T-helper 22 cell (primary cell): ENCODE measurements around the gene AADACL4.
A peak's percentile ranks its signal among the peaks of the same experiment; 100 is the strongest.

Experiments used
- DNase-seq: peaks from one replicate; pipeline ENCODE4 v3.0.0-alpha.2; 2020; ENCODE audit warnings: low read depth

The AADACL4 gene

DNA sequence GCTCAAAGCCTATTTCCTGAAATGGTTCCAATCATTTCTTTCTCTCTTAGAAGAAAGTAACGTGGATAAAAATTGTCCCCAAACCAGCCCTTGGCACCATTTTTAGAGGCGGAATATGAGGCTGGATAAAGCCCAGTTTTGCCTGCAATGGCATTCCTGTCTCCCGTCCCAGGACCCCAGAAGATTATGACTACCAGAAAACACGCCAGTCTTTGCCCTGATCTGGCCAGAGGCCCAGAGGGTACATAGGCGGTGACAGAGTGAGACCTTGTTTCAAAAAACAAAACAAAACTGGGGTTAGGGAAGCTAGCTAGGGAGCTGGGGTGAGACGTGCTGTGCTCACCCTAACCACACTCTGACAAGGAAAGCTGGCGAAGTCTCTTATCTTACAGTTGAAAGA, at the start of gene AADACL4:
Gene AADACL4 (plus strand): TSS at position 301 of the 400 bp plus-strand sequence. CDS start 462 bp downstream, outside the sequence.
- no peak for DNase-seq

GRCh38 chr1:12594490-12594889, 49.4 kb upstream of the AADACL4 start:
- no peak for DNase-seq

DNA sequence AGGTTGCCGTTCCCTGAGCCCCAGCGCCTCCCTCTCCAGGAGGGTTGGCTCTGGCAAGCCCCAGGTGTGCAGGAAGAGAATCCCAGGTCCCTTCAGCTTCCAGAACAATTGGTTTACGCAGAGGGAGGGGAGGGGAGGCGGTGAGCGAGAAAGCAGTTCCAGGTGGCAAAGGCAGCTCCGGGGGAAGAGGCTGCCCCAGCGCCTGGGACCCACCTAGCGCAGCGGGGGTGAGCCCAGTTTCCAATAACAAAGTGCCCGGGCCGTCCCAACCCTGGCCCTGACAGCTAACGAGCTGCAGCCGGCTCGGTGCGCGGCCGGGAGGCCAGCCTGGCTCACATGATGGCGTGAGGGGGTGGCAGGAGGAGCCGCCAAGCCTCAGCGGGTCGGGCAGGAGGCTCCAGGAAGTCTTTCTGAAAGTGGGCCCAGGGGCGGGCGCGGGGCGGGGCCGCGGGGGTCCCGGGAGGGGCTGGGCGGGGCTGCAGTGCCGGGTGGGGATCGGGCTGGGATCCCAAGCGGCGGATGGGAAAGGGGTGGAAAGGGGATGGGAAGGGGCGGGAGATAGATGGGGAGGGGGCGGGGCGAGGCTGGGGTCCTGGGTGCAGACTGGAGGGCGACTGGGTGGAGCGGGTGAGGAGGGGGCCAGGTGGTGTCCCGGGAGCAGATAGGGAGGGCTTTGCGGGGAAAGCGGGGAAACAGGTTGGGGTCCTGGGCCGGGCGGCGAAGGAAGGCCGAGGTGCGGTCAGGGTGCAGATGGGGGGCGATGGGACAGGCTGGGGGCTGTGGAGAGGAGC, 48.7 kb upstream of the AADACL4 start:
- DNase-seq = no peak

DNA sequence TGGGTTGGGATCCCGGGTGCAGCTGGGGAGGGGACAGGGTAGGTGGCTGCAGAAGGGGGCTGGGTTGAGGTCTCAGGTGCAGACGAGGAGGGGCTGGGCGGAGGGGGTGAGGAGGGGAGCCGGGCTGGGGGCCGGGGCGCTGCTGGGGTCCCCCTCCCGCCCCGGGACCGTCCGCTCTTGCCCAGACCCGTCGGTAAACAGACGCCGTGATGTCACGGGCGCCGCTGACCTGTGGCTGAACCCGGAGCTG, 48.2 kb upstream of the AADACL4 start:
- no peak for DNase-seq

GRCh38 chr1:12596007-12596821, 47.7 kb upstream of the AADACL4 start:
- DNase-seq = no peak

DNA sequence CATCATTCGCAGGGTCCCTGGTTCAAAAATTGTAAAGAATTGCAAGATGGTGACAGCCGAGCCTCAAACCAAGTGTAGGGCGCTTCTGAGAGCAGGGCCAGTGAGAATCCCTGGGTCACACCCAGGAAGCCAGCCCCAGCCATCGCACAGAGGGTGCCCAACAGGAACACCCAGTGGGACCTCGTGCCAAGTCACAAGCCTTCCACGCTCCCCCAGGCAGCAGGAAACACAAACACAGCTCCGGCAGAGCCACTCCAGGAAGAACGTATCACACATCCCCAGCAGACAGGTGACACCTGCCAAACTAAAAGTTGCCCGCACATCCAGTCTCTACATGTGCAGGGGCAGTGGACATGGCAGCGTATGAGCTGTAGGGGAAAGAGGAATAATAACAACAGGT, 46.1 kb upstream of the AADACL4 start:
- no peak for DNase-seq

DNA sequence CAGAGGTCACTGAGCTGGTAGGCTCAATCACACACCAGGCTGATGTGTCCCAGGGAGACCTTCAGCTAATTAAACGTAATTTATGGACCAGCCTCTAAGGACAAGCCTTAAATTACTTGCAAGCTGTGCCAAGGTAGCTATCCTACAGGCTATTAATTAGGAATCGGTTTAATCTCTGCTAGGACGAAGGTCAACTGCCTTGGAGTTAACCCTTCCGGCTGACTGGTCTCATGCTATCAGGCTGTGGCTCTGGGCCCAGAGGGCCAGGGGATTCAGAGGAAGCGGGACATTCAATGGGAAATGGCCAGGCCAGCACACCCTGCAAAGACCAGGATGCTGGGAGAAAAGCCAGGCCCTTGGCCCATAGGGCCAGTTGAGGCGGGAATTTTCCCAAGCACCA, 44.9 kb upstream of the AADACL4 start:
- no peak for DNase-seq

GRCh38 chr1:12599657-12600056, 44.2 kb upstream of the AADACL4 start:
- DNase-seq = no peak

GRCh38 chr1:12600335-12600734, 43.5 kb upstream of the AADACL4 start:
- DNase-seq = no peak

GRCh38 chr1:12600880-12601633, 42.8 kb upstream of the AADACL4 start:
- peak; percentile 25 for DNase-seq

DNA sequence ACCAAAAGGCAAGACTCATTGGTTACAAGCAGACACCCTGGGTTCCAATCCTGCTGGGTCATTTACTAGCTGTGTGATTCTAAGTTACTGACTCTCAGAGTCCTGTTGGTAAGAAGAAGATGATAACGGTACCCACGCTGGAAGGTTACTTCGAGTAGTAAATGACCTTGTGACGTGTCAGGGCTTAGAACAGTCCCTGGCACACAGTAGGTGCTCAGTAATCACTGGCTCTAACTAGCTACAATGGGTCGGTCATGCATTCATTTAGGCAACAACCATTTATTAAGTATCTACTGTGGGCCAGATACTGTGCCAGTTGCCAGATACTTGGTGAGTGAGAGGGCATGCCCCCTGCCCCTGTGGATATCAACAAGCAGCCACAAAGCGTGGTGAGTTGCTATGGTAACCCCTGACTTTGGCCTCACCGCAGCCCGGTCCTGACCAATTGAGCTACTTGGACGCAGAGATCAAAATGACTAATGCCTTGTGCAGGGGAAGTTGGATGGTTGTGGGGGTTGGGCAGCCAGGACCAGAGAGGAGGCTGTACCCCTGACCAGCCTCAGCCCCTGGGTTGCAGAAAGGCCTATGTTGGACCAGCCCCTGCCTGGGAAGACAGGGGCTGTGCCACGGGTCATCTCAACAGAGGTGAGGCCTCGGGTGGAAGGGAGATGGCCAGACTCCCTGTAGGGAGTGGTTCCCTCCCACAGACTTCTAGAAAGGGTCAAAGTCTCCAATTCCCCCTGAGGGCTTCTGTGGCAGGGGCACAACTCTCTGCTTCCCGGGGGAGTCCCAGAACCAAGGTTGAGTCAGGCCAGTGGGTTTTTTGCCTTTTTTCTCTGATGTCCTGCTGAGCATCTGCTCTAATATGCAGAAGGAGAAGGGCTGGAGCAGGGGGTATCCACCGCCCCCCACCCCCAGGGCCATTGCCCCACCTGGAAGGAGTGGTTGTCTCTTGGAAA, 41.9 kb upstream of the AADACL4 start:
- DNase-seq = no peak

DNA sequence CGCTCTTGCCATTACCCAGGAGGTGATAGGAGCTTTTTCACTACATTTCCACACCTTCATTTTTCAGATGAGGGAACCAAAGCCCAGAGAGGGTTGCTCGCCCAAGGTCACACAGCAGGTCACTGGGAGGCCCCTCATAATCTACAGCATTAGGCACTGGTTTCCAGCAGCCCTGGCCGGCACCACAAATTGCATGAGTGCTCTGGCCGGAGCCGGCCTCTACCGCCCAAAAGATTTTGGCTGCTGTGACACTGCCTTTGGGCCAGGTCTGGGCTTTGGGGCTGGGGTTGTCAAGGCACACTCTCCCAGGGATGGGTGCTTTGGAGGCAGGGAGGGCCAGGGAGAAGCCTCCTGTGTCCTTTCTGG, 41.2 kb upstream of the AADACL4 start:
- DNase-seq = no peak

GRCh38 chr1:12603224-12603623, 40.7 kb upstream of the AADACL4 start:
- no peak for DNase-seq

DNA sequence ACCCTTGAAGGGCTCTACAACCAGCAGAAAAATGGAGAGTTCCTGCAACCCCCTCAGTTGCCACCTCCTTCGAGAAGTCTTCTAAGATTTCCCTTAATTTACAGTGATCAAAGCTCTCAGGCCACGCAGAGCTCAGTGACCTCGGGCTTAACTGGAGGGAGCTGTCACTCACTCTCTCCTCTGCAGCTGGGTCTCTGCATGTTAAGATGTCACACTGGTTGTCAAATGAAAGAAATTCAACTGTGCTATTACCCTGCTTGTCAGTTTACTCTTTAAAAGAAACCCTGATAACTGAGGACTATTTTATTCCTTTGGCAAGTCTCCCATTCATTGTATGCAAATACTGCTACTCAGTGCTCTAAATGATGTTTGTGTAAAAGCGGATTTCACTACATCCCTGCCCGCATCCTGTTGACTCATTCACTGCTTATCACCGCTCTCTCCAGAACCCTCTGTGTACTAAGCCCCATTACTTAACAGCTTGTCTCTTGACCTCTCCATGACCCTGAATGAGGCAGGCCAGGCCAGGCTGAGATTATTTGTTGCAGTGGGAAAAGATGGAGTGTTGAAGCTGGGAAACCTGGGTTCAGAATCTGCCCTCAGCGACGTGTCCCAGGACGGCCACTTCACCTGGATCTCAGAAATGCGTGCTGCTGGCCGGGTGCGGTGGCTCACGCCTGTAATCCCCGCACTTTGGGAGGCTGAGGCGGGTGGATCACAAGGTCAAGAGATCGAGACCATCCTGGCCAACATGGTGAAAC, 39.6 kb upstream of the AADACL4 start:
- peak; percentile 59 for DNase-seq

DNA sequence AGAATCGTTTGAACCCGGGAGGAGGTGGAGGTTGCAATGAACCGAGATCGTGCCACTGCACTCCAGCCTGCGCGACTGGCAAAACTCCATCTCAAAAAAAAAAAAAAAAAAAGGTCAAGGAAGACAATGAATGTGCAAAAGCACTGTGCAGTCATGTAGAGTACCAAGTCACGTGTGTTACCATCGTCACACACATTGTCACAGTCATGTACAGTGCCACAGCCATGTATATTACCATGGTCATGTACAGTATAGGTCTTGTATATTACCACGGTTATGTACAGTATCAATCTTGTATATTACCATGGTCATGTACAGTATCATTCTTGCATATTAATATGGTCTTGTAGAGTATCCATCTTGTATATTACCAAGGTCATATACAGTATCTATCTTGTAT, 38.9 kb upstream of the AADACL4 start:
- DNase-seq = no peak

DNA sequence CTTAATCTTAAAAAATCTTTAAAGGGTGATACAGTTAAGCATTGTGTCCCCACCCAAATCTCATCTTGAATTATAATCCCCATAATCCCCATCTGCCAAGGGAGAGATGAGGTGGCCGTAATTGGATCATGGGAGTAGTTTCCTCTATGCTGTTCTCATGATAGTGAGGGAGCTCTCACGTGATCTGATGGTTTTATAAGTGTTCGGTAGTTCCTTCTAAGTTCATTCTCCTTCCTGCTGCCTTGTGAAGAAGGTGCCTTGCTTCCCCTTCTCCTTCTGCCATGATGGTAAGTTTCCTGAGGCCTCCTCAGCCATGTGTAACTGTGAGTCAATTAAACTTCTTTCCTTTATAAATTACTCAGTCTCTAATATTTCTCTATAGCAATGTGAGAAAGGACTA, 36.6 kb upstream of the AADACL4 start:
- no peak for DNase-seq

DNA sequence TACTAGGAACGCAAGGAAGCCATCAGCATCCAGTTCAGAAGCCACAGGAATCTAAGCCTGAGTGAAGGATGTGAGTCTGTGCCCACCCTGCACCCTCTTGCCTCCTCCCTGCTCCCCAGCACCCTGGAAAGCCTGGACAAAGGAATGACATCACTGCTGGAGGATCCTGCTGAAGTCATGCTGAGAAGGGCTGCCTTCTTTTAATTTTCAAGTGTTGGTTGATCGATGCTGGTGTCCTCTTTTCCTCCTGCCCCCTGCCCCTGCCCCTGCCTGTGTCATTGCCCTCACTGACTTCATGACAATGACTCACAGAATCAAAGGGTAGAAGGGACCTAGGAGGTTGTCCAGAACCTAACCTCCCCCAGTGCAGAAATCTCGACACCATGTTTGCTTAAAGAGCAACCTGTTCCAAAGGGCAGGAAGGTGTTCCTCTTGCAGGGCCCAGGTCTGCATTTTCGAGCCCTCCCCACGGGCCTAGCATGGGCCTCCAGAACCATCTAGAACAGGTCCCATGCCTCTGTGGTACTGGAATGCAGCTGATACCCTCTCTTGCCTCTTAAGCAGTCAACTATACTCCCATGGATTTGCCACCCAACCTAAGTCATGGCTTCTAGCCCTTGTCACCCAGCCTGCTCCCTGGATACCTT, 35.5 kb upstream of the AADACL4 start:
- DNase-seq = no peak

DNA sequence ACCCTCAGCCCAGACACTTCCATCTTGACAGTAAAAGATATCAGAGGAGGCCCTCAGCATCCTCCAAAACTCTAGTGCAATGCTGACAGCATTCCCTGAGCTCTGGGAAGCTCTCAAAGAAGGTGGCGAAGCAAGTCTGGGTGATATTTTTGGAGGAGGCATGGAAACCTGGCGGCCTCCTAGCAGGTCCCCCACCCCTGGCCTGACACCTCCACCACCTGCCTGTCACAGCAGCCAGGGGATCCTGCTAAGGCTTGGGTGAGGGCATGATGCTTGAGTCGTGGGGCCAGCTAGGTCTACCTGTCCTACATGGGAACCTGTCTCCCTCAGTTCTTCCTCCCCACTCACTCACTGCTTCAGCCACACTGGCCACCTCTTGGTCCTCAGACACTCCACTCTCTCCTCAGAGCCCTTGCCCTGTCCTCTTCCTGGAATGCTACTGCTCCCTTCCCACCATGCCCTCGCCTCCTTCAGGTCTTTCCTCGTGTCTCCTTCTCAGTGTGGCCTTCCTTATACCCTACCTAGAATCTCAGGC, 34.3 kb upstream of the AADACL4 start:
- DNase-seq = no peak

DNA sequence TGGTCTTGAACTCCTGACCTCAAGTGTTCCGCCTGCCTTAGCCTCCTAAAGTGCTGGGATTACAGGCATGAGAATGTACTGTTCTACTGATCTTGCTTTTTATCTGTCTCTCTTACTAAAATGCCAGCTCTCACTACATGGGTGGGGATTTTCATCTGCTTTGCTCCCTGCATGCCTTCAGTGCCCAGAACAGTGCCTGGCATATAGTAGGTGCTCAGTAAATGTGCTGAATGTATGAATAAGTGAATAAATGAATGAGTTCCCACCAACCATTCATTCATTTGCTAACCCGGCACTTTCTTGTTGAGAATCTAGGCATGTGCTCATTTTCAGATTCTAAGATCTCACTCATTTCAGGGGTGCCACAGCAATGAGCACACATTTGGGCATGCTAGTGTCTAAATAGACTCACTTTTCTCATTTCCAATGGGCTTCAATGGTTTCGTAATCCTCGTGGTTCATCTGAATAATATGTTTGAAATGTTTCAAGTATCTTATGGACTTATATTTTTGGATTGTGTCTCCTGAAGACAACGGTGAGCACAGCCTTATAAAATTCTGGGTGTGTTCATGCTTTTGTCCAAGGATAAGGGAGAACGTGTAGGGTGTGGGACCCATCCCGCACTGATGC, 33.5 kb upstream of the AADACL4 start:
- no peak for DNase-seq

GRCh38 chr1:12610941-12611340, 32.9 kb upstream of the AADACL4 start:
- no peak for DNase-seq
